ENCODE measurements around the gene GDPD3. TPM values are rescaled to one million over a fixed set of nuclear protein-coding genes. Genes with fewer than 3 reads are reported as not detected.
A peak's percentile ranks its signal among the peaks of the same experiment; 100 is the strongest.
"Not testable (repeated sequence)": the region's sequence is repeated elsewhere in the genome, so short reads cannot be mapped to it uniquely, and the experiment has no call there.

The GDPD3 gene
- total RNA-seq, 2 donors from 2014 or later: 2.6 to 3.4 TPM

DNA sequence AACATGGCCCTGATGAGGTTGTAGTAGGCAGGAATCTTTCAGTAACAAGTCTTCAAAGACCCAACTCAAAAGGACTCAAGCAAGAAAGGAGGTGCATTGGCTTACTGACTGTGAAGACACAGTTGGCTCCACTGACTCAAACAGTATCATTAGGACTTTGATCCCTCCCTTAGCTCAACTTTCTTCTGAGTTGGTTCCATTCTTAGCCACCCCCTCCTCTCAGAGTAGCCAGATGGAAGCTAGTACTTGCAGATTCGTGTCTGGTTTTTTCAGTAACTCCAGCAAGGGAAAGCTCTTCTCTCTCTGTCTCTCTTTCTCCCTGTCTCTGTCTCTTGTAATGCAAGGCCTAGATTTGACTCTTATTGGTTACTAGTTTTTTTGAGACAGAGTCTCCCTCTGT, 14.7 kb upstream of the GDPD3 start:
- intact Hi-C loops (cut with DNase I): no loop called here
- ATAC-seq: no peak
- DNase-seq: no peak

GRCh38 chr16:30125690-30126089, 12.4 kb upstream of the GDPD3 start:
- ATAC-seq; intact Hi-C loops (cut with DNase I); DNase-seq: not testable (repeated sequence)

- ATAC-seq (no peak), DNase-seq (no peak)
- intact Hi-C loops (cut with DNase I): no loop called here
Measured at GRCh38 chr16:30124985-30125379, 11.6 kb upstream of the GDPD3 start.

DNA sequence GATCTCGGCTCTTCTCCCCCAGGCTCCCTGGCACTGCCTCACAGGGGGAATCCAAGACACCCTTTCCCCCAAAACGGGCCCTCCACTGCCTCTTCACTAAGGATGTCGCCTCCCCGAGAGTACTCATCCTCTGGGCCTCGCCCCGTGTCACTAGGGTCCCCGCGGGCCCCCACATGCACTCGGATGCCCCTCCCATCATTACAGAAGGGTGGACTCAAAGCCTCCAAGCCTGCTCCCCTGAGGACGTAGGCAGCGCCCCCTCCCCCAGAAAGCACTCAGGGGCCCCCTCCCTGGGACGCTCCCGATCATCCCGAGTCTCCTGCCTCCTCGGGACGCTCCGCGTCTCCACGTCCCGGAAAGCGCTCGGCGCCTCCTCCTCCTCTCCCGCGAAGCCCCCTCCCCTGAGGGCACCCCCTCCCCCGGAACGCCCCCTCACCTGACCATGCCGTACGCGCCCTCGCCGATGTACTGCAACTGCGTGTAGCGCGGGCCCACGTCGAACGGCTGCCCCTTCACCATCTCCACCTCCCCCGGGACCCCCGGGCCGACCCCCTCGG, 9.3 kb upstream of the GDPD3 start:
- peak; percentile 24 for ATAC-seq
- intact Hi-C loops (cut with DNase I): no loop called here
- no peak for DNase-seq

DNA sequence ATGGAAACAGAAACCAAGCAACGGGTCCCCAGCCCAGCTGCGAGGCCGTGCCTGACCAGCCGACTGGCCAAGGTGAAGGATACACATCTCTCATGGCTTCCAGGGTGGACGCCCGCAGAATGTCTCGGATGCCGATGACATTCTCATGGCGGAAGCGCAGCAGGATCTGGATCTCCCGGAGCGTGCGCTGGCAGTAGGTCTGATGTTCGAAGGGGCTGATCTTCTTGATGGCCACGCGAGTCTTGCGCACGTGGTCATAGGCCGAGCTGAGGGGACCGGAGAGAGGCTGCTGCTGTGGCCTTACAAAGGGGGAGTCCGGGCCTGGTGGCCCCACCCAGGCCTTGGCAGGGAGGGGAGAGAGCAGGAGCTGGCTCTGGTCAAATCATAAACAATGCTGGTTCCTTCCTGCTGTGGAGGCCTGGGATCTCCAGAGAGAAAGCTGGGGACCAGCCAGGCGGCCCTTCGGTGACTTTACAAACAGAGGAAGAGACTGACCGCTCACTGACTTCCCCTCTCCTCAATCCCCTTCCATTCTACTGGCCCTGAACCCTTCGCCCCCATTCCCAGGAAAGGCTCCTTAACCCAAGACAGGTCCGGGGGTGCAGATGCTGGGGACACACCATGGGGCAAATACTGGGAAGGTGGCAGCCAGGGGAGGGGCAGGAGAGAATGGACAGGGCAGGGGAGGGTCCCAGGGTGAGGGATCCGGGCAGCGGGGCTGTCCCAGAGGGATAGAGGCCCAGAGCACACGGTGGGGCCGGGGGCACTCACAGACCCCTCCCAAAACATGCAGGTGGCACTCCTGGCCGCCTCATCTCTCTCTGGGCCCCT, 8.6 kb upstream of the GDPD3 start:
- ATAC-seq: peak; percentile 64 to 72
- peak; percentile 87 for DNase-seq
- intact Hi-C loops (cut with DNase I): no loop called here

- ATAC-seq (no peak), DNase-seq (no peak)
- intact Hi-C loops (cut with DNase I): no loop called here
Measured at GRCh38 chr16:30120340-30121105, 7.2 kb upstream of the GDPD3 start.

GRCh38 chr16:30119428-30119827, 6.1 kb upstream of the GDPD3 start:
- ATAC-seq: no peak
- intact Hi-C loops (cut with DNase I): no loop called here
- DNase-seq: no peak

DNA sequence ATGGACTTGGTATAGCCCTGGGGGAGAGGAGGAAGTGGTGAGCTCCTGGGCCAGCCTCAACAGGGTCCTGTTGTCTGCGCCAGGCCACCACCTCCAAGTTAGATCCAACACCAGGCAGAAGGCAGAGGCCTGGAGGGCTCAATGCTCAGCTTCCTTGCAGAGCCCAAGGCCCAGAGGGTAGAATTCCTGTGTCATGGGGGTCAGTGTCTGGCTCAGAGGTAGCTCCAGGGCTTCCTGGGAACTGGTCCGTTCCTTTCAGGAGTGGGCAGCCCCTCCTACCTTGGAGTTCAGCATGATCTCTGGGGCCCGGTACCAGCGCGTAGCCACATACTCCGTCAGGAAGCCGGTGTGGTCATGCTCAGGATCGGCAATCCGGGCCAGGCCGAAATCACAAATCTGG, 4.4 kb upstream of the GDPD3 start:
- intact Hi-C loops (cut with DNase I): no loop called here
- no peak for ATAC-seq
- DNase-seq: no peak

DNA sequence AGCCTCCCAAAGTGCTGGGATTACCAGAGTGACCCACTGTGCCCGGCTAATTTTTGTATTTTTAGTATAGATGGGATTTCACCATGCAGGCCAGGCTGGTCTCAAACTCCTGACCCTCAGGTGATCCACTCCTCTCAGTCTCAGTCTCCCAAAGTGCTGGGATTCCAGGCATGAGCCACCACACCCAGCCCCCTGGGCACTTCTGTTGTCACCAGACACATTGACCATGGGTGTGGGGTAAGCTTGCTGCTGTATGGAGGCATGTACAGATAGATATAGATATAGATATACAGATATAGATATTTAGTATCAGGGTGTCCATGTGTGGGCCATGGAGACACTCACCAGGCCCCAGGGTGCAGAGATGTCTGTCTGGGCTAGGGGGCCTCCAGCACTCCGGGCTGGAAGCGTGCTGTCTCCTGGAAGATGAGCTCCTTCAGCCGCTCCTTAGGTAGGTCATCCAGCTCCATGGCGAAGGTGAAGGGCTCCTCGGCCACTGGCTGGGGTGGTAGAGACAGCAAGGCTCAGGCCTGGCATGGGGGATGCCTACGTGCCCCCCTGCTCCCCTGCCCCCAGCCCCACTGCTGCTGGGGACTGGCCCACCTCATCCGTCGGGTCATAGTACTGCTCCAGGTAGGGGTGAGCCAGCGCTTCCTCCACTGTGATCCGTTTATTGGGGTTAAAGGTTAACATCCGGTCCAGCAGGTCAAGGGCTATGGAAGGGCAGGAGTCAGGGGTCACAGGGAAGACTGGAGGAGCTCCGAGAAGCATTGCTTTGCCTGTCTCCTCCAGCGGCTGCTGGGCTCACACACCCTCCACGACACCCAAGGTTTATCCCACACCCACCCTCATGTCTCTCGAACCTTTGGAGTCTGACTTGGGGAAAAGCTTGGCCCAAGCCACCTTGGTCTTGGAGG, 3.2 kb upstream of the GDPD3 start:
- no peak for ATAC-seq
- intact Hi-C loops (cut with DNase I): no loop called here
- no peak for DNase-seq

GRCh38 chr16:30115238-30115637, 1.9 kb upstream of the GDPD3 start:
- no peak for DNase-seq
- intact Hi-C loops (cut with DNase I): no loop called here
- no peak for ATAC-seq

GRCh38 chr16:30114833-30115232, 1.5 kb upstream of the GDPD3 start:
- DNase-seq; ATAC-seq; intact Hi-C loops (cut with DNase I): not testable (repeated sequence)

DNA sequence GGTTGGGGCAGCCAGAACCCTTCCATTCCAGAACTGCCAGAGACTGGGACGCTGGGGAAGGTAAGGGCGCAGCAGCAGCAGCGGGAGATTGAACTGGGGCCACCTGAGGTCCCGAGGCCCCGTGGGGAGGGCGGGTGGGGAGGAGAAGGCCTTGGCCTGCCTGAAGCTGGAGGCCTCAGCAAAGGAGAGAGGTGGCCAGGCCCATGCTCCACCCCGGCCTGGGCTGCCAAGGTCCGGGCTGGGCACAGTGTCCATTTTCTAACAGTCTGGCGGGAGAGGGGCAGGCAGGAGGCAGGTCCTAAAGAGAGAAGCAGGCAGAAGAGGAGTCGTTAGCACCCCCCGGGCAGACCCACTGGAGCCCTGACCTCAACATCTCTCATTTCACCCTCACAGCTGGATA, 1.1 kb upstream of the GDPD3 start:
- no peak for DNase-seq
- ATAC-seq: no peak
- intact Hi-C loops (cut with DNase I): no loop called here

- DNase-seq (no peak), ATAC-seq (no peak)
- intact Hi-C loops (cut with DNase I): no loop called here
Measured at GRCh38 chr16:30113711-30114333, 485 bp upstream of the GDPD3 start.

DNA sequence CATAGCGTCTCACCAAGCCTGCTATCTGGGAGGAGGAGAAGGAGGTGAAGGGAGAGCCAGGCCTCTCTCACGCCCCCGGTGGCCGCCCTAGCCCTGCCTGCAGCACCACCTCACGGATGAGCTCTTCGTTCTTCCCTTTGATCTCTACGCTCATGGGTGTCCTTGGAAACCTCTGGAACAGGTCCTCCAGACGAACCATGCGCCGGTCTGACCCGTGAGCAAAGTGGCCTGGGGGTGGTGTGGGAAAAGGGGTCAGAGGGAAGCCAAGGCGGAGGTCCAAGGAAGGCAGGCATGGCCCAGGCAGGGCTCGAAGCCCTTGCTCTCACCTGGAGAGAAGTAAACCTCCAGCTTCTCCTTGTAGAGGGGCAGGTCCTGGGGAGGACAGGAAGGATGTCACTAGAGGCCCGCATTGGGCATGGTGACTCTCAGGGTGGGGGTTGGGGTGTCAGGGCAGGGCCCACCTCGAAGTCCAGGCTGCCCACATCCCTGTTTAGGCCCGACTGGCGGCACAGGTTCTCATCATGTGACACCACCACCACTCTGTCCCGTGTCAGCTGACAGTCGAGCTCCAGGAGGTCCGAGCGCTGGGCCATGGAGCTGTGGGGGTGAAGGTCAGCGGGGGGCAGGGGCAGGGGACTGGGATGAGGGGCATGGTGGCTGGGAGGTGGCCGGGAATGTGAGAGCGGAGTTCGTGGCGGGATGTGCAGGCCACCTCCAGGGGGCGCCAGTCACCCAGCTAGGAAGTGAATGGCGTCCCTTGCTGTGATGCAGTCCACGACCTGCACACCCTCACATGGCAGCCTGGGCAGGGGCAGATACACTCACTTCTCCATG, 923 bp downstream of the GDPD3 start:
- peak; percentile 72 for DNase-seq
- peak; percentile 32 to 70 for ATAC-seq
- intact Hi-C loops (cut with DNase I): no loop called here

- intact Hi-C loops (cut with DNase I): no loop called here
- DNase-seq (no peak), ATAC-seq (no peak)
Measured at GRCh38 chr16:30110661-30111060, 2.7 kb downstream of the GDPD3 start.

DNA sequence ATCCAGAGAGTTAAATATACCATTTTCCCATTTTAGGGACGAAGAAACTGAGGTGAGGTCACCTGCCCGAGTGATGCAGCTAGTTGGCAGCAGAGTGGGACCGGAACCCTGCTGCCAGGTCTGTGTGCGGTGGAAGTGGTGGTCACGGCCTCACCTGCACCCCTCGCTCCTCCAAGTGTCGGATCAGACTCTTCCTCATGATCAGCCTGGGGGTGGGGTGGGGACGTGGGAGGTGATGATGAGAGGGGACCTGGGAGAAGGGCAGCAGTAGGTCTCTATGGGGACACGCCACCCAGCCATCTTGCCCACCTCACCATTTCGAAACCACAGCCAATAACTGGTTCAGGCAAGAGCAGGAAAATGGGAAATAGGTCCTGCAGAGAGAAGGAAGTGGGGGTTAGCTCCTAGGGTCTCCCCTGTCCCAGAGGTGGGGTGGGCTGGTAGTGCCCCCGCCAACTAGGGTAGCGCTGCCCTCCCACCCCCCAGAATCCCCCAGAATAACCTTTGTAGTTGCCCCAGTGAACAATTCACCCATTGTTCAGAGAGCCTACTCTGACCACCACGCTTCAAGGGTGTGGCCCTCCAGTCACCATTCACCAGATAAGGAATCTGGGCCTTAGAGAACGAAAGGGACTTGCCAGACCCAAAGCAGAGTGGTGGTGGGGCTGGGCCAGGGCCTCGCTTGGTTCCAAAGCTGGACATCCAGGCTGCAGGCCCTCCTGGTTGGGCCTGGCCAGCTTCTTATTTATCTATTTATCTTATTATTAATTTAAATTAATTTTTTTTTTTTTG, 5.1 kb downstream of the GDPD3 start:
- ATAC-seq: no peak

GRCh38 chr16:30104492-30104891, 8.8 kb downstream of the GDPD3 start:
- intact Hi-C loops (cut with DNase I): no loop called here
- DNase-seq (no peak), ATAC-seq (no peak)

More for the DNA sequence above, 5.1 kb downstream of the GDPD3 start:
- DNase-seq: no peak
- intact Hi-C loops (cut with DNase I): no loop called here

Measured in left cardiac atrium (tissue), 4 donors.